K562 (cell line): ENCODE data around the gene RHOF. TPM values are rescaled to one million over a fixed set of nuclear protein-coding genes. Genes with fewer than 3 reads are reported as not detected.

Source experiments
- BHLHE40 ChIP-seq: IDR thresholded peaks from 2 replicates; pipeline ENCODE4 v1.6.1; 2011; ENCODE audit warnings: low read length, improper control_type of control experiment
- E2F5 ChIP-seq: sonication (generic); formaldehyde crosslinking; IDR thresholded peaks from 2 replicates; pipeline ENCODE4 v1.8.0; 2022; ENCODE audit warnings: mild to moderate bottlenecking, missing genetic modification reagents
- PBX2 ChIP-seq, 2 experiments: IDR thresholded peaks in 1 of 2; conservative IDR thresholded peaks in 1 of 2; 2 replicates each; pipeline ENCODE4 v1.6.1; 2016; ENCODE audit warnings: low read depth in 2 of 2, mild to moderate bottlenecking in 1 of 2, missing compliant biosample characterization in 1 of 2, missing genetic modification characterization in 1 of 2, moderate library complexity in 1 of 2
- PRDM10 ChIP-seq: fragments of 450-650 bp; IDR thresholded peaks from 2 replicates; pipeline ENCODE4 v1.6.1; 2018; ENCODE audit not compliant: partially characterized antibody
- RAD51 ChIP-seq: fragments of 450-650 bp; IDR thresholded peaks from 2 replicates; pipeline ENCODE4 v1.7.1; 2016; ENCODE audit warnings: low read depth, mild to moderate bottlenecking, borderline replicate concordance
- SIN3A ChIP-seq, 2 experiments: fragments of 150-350 bp in 1 of 2; IDR thresholded peaks; 2 replicates each; pipeline ENCODE4 v1.6.1; 2011 to 2016; ENCODE audit warnings: borderline replicate concordance in 2 of 2, low read depth in 2 of 2, low read length in 2 of 2, mild to moderate bottlenecking in 2 of 2, moderate library complexity in 2 of 2; ENCODE audit not compliant: control insufficient read depth in 1 of 2
- ZBTB9 ChIP-seq: fragments of 450-650 bp; formaldehyde crosslinking; IDR thresholded peaks from 2 replicates; pipeline ENCODE4 v1.4.0; 2020; ENCODE audit warnings: mild to moderate bottlenecking, moderate library complexity
- ZNF408 ChIP-seq: fragments of 250-450 bp; sonication (Bioruptor Pico); IDR thresholded peaks from 2 replicates; pipeline ENCODE4 v1.4.0; 2020; ENCODE audit warnings: low read depth, mild to moderate bottlenecking, moderate library complexity
- ZNF444 ChIP-seq: fragments of 250-450 bp; sonication (Bioruptor Pico); IDR thresholded peaks from 2 replicates; pipeline ENCODE4 v1.4.0; 2020; ENCODE audit warnings: mild to moderate bottlenecking, moderate library complexity
- polyA plus RNA-seq, 8 experiments: library from polyadenylated mRNA; depleted of rRNA in 4 of 8; stranded (reverse) in 5 of 8; unstranded in 3 of 8; fragments of >200 nt; fragmentation: Nextera tagmentation in 2 of 8; fragmentation: Illumina TruSeq in 1 of 8; extraction: Ambion mirVana in 2 of 8; extraction: Trizol in 1 of 8; gene quantifications; 2 replicates each; pipeline versions ENCODE4 v1.2.1 to v1.2.3, GENCODE V29; 2011 to 2014; ENCODE audit warnings: inconsistent platforms in 1 of 8, missing spikeins in 1 of 8
- total RNA-seq, 7 experiments: library from RNA; depleted of rRNA in 6 of 7; stranded (reverse); fragments of >200 nt in 6 of 7; fragmentation: Illumina TruSeq in 2 of 7; extraction: Trizol in 2 of 7; gene quantifications; 2 replicates each; pipeline versions ENCODE4 v1.2.1 to v1.2.3, GENCODE V29; 2011 to 2021; ENCODE audit warnings: low replicate concordance in 1 of 7
- TF ChIP-seq, protein P1 (sequence below): fragments of 450-650 bp; formaldehyde crosslinking; IDR thresholded peaks from 2 replicates; pipeline ENCODE4 v1.4.0; 2020; ENCODE audit warnings: mild to moderate bottlenecking
- TF ChIP-seq, protein P2 (sequence below), 2 experiments: fragments of 250-450 bp in 1 of 2; fragments of 450-650 bp in 1 of 2; sonication (Bioruptor Pico) in 1 of 2; IDR thresholded peaks; 2 replicates each; pipeline versions ENCODE4 v1.6.1 to v1.8.0; 2016 to 2021; ENCODE audit warnings: mild to moderate bottlenecking in 2 of 2, moderate library complexity in 2 of 2, missing compliant biosample characterization in 1 of 2, missing genetic modification characterization in 1 of 2
- TF ChIP-seq, protein P3 (sequence below): fragments of 450-650 bp; formaldehyde crosslinking; IDR thresholded peaks from 2 replicates; pipeline ENCODE4 v1.4.0; 2020; ENCODE audit warnings: mild to moderate bottlenecking, moderate library complexity

Gene RHOF
- total and polyA plus RNA-seq, 9 of the 15 experiments (the other 6 are each of a cell fraction or from before 2014, with no cell fraction given), result 0.13 to 10.1 (median 4.0) TPM

DNA sequence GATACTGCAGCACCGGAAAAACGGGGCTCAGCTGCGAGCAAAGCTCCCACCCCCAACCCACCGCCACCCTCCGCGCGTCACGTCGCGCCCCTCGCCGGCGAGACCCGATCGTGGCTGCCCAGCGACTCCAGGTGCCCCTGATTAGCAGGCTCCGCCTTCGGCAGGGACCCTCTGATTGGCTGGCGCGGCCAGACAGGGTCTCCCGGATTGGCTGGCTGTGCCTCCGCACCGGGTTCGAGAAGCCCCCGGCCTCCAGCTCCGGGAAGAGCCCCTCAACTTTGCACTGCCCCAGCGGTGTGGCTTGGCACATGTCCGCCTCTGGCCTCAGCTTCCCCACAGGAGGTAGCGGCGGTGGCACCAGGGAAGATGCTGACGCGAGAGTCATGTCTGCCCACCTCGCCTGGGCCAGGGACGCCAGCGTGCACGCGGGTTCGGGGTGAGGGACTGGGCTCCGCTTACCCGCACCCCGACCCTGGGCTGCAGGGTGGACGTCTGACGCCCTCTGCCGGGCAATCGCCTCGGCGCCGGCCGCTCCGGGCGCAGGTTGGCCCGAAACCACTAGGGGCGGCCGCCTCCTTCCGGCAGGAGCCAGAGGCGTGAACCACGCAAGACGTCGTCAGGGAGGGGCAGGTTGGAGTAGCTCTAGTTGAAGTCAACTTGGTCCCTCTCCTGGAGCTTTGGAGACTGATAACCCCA lies 498 bp upstream of the RHOF start (continued):
- TF ChIP-seq, protein P1, sequence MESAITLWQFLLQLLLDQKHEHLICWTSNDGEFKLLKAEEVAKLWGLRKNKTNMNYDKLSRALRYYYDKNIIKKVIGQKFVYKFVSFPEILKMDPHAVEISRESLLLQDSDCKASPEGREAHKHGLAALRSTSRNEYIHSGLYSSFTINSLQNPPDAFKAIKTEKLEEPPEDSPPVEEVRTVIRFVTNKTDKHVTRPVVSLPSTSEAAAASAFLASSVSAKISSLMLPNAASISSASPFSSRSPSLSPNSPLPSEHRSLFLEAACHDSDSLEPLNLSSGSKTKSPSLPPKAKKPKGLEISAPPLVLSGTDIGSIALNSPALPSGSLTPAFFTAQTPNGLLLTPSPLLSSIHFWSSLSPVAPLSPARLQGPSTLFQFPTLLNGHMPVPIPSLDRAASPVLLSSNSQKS (CRISPR knock-in tag), result no peak
- no peak for TF ChIP-seq E2F5 (CRISPR knock-in tag)
- TF ChIP-seq ZNF444 (CRISPR knock-in tag), result no peak
- peak; percentile 50; the same call in 1 of the 2 replicates for TF ChIP-seq ZBTB9 (CRISPR knock-in tag)
- peak in 1 of 2 experiments; percentile 52; a peak in 2 of 4 replicates for TF ChIP-seq SIN3A (IDR thresholded peaks at IDR 0.05; ENCODE audit: borderline replicate concordance in 2 of 2, control insufficient read depth in 1 of 2, low read depth in 2 of 2, low read length in 2 of 2)
- TF ChIP-seq, protein P2, sequence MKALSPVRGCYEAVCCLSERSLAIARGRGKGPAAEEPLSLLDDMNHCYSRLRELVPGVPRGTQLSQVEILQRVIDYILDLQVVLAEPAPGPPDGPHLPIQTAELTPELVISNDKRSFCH (CRISPR knock-in tag; IDR thresholded peaks at IDR 0.05), result no peak
- TF ChIP-seq, protein P2 (tag; IDR thresholded peaks at IDR 0.05), result peak; percentile 56; the same call in 1 of the 2 replicates
- TF ChIP-seq PBX2 (CRISPR knock-in tag; IDR thresholded peaks at IDR 0.05; ENCODE audit: low read depth), result no peak
- no peak for TF ChIP-seq PBX2 (tag; conservative IDR thresholded peaks at IDR 0.05; ENCODE audit: low read depth)
- no peak for TF ChIP-seq ZNF408 (CRISPR knock-in tag)
- peak; percentile 31 for TF ChIP-seq PRDM10
- TF ChIP-seq, protein P3, sequence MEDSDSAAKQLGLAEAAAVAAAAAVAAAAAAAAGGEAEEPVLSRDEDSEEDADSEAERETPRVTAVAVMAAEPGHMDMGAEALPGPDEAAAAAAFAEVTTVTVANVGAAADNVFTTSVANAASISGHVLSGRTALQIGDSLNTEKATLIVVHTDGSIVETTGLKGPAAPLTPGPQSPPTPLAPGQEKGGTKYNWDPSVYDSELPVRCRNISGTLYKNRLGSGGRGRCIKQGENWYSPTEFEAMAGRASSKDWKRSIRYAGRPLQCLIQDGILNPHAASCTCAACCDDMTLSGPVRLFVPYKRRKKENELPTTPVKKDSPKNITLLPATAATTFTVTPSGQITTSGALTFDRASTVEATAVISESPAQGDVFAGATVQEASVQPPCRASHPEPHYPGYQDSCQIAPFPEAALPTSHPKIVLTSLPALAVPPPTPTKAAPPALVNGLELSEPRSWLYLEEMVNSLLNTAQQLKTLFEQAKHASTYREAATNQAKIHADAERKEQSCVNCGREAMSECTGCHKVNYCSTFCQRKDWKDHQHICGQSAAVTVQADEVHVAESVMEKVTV (CRISPR knock-in tag), result peak; percentile 97
- 0 out of 2 replicates have a peak, but pooled peaks have one; percentile 13 for TF ChIP-seq RAD51
- TF ChIP-seq BHLHE40, result peak; percentile 78
